Skeletal muscle tissue (tissue), 4 donors: Measurements from ENCODE around the gene MAL. TPM values are rescaled to one million over a fixed set of nuclear protein-coding genes. Genes with fewer than 3 reads are reported as not detected.

Experiments used
- H3K27ac ChIP-seq: one replicate; pipeline ENCODE4 v1.7.0; 2013; ENCODE audit warnings: mild to moderate bottlenecking, low read depth, low read length, inconsistent platforms
- H3K27me3 ChIP-seq, 3 donors: one replicate each; pipeline ENCODE4 v1.7.0; 2013; ENCODE audit warnings: low read length in 3 of 3; ENCODE audit not compliant: control insufficient read depth in 3 of 3, insufficient read depth in 3 of 3
- H3K36me3 ChIP-seq, 3 donors: one replicate each; pipeline ENCODE4 v1.7.0; 2013; ENCODE audit warnings: low read length in 3 of 3; ENCODE audit not compliant: control insufficient read depth in 3 of 3, insufficient read depth in 3 of 3
- H3K4me1 ChIP-seq, 3 donors: one replicate each; pipeline ENCODE4 v1.7.0; 2013; ENCODE audit warnings: low read length in 3 of 3, mild to moderate bottlenecking in 3 of 3; ENCODE audit not compliant: control insufficient read depth in 3 of 3, insufficient read depth in 3 of 3
- H3K4me3 ChIP-seq, 3 donors: one replicate each; pipeline ENCODE4 v1.7.0; 2013; ENCODE audit warnings: low read length in 3 of 3
- H3K9ac ChIP-seq, 3 donors: one replicate each; pipeline ENCODE4 v1.7.0; 2013; ENCODE audit warnings: low read length in 3 of 3, mild to moderate bottlenecking in 3 of 3, moderate library complexity in 2 of 3, low read depth in 1 of 3
- H3K9me3 ChIP-seq, 3 donors: one replicate each; pipeline ENCODE4 v1.7.0; 2013; ENCODE audit warnings: low read length in 3 of 3; ENCODE audit not compliant: control insufficient read depth in 3 of 3
- total RNA-seq: library from RNA; depleted of rRNA; stranded (reverse); fragments of >200 nt; gene quantifications from one replicate; pipeline ENCODE4 v1.2.3, GENCODE V29; 2014
- donor health status: Osteomylitis.

The MAL gene
- total RNA-seq, 1 donor from 2014 or later: 4.2 TPM

DNA sequence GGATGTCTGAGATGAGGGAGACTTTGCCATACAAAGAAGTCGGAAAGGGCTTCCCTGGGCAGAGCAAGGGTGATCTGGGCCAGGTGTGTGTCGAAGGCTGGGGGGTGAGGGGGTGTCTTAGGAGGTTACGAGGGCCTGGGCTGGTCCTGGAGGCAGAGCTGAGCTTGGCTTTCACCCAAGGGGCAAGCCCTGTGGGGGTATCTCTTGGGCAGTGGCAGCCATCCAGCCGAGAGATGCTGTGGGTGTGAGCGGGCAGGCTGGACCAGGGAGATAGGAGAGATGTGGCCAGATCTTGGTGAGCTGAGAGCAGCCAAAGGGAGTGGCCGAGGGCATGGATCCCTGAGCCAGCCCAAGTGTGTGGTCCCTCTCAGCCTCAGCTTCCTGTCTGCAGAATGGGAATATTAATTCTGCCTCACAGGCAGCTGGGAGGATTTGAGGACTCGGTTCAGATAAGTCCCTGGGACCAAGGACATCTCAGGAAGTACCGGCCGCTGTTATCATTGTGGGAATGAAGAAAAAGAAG, 33.0 kb downstream of the MAL start:
- no peak overlapping the region for H3K27ac ChIP-seq
- H3K4me3 ChIP-seq: no peak overlapping the region
- H3K27me3 ChIP-seq: peaks cover 8 to 26% (median 18%) of the 10 kb centered on the region in 3 donors
- H3K9me3 ChIP-seq: no peaks in the 10 kb centered on the region
- no peaks in the 10 kb centered on the region for H3K36me3 ChIP-seq
- no peak overlapping the region for H3K9ac ChIP-seq
- H3K4me1 ChIP-seq: no peaks in the 10 kb centered on the region

DNA sequence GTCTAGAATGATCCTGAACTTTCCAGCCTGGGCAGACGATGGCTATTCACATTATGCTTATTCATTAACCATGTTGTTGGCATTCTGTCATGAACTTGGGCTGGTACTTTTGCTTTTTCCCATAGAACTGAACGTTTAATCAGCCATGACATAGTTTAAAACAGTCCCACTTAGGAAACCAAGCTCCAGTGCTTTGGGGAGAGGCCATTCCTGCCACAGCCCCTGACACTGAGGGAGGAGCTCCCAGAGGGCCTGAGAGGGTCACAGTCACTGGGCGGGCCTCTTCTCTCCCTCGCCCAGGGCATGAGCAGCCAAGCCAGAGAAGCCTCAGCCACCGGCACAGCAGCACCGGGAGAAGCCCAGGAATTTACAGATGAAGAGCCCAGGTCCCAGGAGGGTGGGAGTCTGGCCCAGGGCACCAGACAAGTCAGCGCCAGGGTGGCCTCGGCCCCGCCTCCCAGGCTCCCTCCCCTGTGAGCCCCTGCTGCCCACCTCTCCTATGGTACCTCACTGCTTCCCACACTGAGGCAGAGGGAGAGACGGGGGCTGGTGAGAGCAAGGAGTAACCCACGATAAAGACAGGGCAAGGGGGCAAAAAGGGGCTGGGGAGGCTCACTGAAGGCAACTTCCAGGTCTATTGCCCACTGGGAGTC, 33.6 kb downstream of the MAL start:
- Histone ChIP-seq H3K9me3 (no peaks in the 10 kb centered on the region), H3K36me3 (no peaks in the 10 kb centered on the region), H3K4me1 (no peaks in the 10 kb centered on the region), H3K4me3 (no peak overlapping the region), H3K27me3 (peaks cover 8 to 29% (median 18%) of the 10 kb centered on the region in 3 donors), H3K27ac (no peak overlapping the region), H3K9ac (no peak overlapping the region)

DNA sequence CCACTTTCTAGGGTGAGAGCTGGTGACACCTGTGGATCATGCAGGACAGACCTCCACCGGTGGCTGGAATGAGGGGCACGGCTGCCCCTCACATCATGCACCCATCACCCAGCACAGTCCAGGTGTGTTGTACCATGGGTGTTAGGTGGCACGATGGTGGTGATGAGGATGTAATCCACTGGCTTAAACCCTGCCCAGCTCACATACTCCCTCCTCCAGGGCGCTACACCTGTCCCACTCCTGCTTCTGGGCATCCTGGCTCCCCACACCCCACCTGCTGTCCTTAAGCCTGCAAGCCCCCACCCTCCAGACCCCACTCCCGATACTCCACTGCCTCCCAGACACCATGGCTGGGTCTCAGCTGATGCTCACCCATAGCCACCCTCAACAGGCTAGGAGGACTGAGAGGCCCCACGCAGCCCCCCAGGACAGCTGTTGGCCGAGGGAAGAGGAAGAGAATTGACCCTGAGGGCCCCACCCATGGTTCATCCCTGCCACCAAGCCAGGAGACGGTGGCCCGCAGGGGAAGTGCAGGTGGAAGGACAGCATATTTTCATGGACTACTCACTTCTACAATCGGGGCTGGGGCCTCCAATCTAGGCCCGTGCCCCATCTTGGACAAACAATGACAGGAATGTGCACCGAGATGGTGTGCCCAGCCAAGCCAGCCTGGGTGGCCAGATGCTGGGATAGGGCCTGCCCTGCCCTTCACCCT, 34.3 kb downstream of the MAL start:
- Histone ChIP-seq H3K4me3 (no peak overlapping the region), H3K27me3 (peaks cover 8 to 29% (median 18%) of the 10 kb centered on the region in 3 donors)

DNA sequence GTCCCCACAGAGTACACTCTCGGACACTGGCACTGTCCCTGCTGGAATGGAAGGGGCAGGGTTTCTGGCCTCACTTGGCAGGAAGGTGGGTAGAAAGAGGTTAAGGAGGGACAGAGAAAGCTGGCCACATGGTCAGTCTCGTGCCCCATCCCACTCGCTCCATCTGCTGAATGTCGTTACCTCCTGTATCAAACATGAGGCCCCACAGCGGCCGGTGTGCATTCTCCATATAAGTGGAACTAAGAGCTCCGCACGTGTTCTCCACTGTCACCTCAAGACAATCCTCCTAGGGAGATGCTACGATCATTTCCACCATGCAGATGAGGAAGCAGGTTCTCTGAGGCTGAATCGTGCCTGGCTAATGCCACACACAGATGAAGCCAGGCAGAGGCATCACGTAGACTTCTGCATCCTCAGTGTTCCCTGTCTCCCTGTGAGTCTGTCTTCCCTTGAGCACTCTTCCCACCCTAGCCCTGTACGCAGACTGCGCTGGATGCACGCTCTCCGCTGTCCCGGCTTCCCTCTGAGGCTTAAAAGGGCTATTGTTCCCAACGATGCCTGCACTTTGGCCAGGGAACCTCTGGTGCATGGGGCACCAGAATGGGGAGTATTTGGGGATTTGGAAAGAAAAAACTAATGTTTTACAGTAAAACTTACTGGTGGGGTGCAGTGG, 35.1 kb downstream of the MAL start:
- Histone ChIP-seq H3K27ac (no peak overlapping the region), H3K4me1 (no peaks in the 10 kb centered on the region), H3K4me3 (no peak overlapping the region), H3K9me3 (no peaks in the 10 kb centered on the region), H3K36me3 (no peaks in the 10 kb centered on the region), H3K9ac (no peak overlapping the region), H3K27me3 (peaks cover 8 to 26% (median 18%) of the 10 kb centered on the region in 3 donors)

More for the DNA sequence above, 34.3 kb downstream of the MAL start:
- Histone ChIP-seq H3K9ac (no peak overlapping the region), H3K27ac (no peak overlapping the region), H3K9me3 (no peaks in the 10 kb centered on the region), H3K4me1 (no peaks in the 10 kb centered on the region), H3K36me3 (no peaks in the 10 kb centered on the region)

DNA sequence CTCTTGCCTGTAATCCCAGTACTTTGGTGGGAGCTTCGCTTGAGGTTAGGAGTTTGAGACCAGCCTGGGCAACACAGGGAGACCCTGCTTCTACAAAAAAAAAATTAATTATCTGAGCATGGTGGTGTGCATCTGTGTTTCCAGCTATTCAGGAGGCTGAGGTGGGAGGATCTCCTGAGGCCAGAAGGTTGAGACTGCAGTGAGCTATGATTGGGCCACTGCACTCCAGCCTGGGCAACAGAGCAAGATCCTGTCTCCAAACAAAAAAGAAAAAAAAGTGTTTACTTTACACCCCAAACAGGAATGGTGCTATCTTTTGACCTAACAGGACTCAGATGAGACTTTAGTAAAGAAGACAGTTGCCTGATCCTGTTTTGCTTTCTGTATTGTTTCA, 35.6 kb downstream of the MAL start:
- H3K9me3 ChIP-seq: no peaks in the 10 kb centered on the region
- H3K27me3 ChIP-seq: peaks cover 4 to 21% (median 16%) of the 10 kb centered on the region in 3 donors
- no peak overlapping the region for H3K9ac ChIP-seq
- no peaks in the 10 kb centered on the region for H3K4me1 ChIP-seq
- H3K27ac ChIP-seq: no peak overlapping the region
- no peak overlapping the region for H3K4me3 ChIP-seq
- H3K36me3 ChIP-seq: no peaks in the 10 kb centered on the region

DNA sequence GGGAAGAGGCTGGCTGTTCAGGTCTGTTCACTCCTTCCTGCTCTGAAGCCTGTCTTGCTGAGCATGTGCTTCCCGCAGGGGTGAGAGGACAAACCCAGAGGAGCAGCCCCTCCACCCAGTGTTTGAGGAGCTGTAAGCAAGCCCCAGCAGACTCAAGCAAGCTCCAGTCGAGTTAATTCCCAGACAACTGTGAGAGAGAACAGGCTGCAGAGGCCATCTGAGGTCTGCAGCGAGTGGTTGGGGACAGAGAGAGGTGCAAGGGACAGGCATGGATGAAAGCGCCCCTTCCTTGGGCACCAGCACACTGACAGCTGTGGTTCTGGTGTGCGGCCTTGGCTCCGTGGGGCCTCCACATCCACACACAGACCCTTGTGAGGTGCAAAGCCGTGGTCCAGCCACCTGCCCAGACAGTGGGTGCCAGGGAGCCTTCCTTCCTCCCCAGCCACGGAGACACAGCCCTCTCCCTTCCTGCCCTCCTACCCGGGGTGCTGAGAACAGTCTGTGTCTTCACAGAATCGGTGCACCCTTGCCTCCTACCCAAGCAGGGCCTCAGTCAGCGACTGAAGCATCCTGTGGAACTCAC, 36.2 kb downstream of the MAL start:
- Histone ChIP-seq H3K36me3 (no peaks in the 10 kb centered on the region), H3K4me3 (no peak overlapping the region), H3K9me3 (no peaks in the 10 kb centered on the region), H3K27ac (no peak overlapping the region), H3K27me3 (peaks cover 3 to 20% (median 15%) of the 10 kb centered on the region in 3 donors), H3K4me1 (no peaks in the 10 kb centered on the region), H3K9ac (no peak overlapping the region)

DNA sequence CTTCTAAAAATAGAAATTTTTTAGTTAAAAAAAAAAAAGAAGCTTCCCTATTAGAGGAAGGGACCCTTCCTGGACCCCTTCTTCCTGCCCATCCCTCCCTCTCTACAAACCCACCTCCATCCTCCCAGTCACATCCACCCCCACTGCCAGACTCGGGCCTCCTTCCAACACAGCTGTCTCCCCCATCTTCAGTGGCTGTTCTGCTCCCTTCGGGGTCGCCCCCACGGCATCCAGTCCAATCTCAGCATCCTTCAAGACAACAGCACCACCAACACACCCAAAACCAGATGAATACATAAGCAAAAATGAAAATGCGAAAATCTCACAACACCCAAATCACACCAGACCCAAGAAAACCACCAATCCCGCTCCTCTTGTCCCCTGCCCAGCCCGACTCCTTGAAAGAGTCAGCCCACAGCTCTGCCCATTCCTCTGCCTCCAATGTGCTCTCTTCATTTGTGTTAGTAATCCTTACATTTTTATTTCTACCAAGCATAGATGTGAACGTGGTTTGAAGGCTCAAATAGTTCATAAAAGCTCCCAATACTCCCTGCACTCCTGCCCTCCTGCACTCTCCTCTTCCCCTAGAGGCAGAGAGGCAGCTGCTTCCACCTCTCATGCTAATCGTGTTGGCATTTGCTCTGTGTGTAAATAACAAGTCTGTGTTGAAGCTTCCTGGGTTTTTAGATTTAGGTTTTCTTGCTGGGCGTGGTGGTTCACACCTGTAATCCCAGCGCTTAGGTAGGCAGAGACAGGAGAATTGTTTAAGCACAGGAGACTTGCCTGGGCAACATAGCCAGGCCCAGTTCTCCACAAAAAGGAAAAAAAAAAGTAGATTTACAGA, 37.0 kb downstream of the MAL start:
- Histone ChIP-seq H3K4me3 (no peak overlapping the region), H3K27me3 (peaks cover 3 to 20% (median 15%) of the 10 kb centered on the region in 3 donors), H3K4me1 (no peaks in the 10 kb centered on the region), H3K9me3 (no peaks in the 10 kb centered on the region), H3K9ac (no peak overlapping the region), H3K27ac (no peak overlapping the region), H3K36me3 (no peaks in the 10 kb centered on the region)

DNA sequence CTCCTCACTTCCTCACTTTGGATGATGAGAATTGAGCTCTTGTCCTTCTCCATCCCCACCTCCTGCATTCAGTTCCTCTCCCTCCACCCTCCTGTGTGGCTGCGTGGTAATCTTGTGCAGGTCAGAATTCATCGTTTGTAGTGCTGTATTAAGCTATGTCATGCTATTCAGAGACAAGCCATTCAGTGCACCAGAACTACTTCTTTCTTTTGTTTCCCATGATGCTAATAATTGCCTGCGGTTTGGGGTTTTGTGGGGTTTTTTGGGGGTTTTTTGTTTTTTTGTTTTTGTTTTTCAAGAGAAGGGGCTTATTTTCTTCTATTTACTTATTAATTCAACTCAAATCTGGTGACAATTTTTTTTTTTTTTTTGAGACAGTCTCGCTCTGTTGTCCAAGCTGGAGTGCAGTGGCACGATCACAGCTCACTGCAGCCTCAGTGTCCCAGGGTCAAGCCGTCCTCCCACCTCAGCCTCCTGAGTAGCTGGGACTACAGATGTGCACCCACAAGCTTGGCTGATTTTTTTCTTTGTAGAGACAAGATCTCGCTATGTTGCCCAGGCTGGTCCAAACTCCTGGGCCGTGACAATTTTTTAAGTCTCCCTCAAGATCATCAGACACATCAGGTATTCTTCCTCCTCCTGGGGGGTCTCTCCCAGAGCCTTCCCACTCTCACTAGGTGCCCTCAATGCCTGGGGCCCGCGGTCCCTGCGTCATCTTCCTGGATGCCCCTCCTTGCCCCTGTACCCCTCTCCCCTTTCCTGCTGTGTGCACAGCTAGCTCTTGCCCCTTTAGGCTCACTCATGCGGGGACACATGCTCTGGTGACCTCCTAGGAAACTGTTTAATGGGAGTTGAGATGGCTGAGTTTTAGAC, 37.8 kb downstream of the MAL start:
- no peak overlapping the region for H3K9ac ChIP-seq
- H3K4me1 ChIP-seq: no peaks in the 10 kb centered on the region
- no peaks in the 10 kb centered on the region for H3K9me3 ChIP-seq
- no peak overlapping the region for H3K4me3 ChIP-seq
- no peak overlapping the region for H3K27ac ChIP-seq
- no peaks in the 10 kb centered on the region for H3K36me3 ChIP-seq
- peaks cover 3 to 20% (median 14%) of the 10 kb centered on the region in 3 donors for H3K27me3 ChIP-seq
